ENCODE results near the gene SDHB.

DNA sequence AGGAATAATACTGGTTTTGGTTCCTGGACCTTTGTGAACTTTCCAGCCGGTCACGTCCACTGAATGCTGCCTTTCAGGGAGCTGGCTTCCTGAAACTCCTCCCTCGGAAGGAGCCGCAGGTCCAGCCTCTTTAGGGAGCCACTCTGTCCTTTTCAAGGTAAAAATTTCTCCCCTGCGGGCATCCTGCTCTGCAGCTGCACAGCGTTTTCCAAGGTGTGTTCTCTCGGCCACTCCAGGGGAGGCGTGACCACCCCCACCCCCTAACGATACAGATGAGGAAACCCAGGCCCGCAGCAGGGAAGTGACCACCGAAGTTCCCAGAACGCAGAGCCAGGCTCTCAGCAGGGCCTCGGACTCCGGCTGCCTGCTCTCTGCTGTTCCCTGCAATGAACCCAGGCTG is 44.0 kb upstream of the SDHB start:
- TF ChIP-seq EP300 (IDR thresholded peaks at IDR 0.05) (no peak), POLR2AphosphoS5 (IDR thresholded peaks at IDR 0.05) (no peak), POLR2A (IDR thresholded peaks at IDR 0.05) (no peak)
- TF ChIP-seq, protein P1, sequence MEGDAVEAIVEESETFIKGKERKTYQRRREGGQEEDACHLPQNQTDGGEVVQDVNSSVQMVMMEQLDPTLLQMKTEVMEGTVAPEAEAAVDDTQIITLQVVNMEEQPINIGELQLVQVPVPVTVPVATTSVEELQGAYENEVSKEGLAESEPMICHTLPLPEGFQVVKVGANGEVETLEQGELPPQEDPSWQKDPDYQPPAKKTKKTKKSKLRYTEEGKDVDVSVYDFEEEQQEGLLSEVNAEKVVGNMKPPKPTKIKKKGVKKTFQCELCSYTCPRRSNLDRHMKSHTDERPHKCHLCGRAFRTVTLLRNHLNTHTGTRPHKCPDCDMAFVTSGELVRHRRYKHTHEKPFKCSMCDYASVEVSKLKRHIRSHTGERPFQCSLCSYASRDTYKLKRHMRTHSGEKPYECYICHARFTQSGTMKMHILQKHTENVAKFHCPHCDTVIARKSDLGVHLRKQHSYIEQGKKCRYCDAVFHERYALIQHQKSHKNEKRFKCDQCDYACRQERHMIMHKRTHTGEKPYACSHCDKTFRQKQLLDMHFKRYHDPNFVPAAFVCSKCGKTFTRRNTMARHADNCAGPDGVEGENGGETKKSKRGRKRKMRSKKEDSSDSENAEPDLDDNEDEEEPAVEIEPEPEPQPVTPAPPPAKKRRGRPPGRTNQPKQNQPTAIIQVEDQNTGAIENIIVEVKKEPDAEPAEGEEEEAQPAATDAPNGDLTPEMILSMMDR (IDR thresholded peaks at IDR 0.05) = no peak

Data from upper lobe of left lung (tissue), 4 donors.